IMR-90 (cell line): ENCODE data around the gene CBX5. TPM values are rescaled to one million over a fixed set of nuclear protein-coding genes. Genes with fewer than 3 reads are reported as not detected.

Experiments
- ATAC-seq: fragments of 200-7000 bp; cut with Tn5 transposase; 2 replicates; pipeline ENCODE4 v1.9.1; 2020; ENCODE audit warnings: low read depth, mild to moderate bottlenecking, moderate library complexity
- BruUV-seq: library from RNA; stranded (reverse); fragments of 400-500 nt; replicated peaks from 2 replicates; lab custom pipeline; 2021; lab: Mats Ljungman, UMichigan
- CTCF ChIA-PET: fragments of 300-600 bp; formaldehyde crosslinking; extraction: SDS; loops from one replicate; lab custom pipeline; 2021; ENCODE audit warnings: antibody characterized with exemption; lab: Yijun Ruan, JAX
- POLR2A ChIA-PET: fragments of 300-600 bp; sonication (Branson Sonifier 250); formaldehyde crosslinking; loops from one replicate; lab custom pipeline; 2022; ENCODE audit warnings: antibody characterized with exemption; ENCODE audit not compliant: unreplicated experiment; lab: Charles Lee
- DNase-seq: peaks from one replicate; pipeline ENCODE4 v3.0.0; 2013
- H2AFZ ChIP-seq: replicated peaks from 2 replicates; pipeline ENCODE3; 2013; ENCODE audit warnings: low read length, mild to moderate bottlenecking; ENCODE audit not compliant: poor library complexity
- H2AK5ac ChIP-seq: 2 replicates; pipeline ENCODE4 v1.6.1; 2013; ENCODE audit warnings: low read depth, low read length, inconsistent platforms
- H2AK9ac ChIP-seq: replicated peaks from 2 replicates; pipeline ENCODE3; 2013; ENCODE audit warnings: mild to moderate bottlenecking, low read depth, low read length, moderate library complexity; ENCODE audit not compliant: poor library complexity
- H2BK120ac ChIP-seq: 2 replicates; pipeline ENCODE4 v1.6.1; 2013; ENCODE audit warnings: low read depth, low read length, inconsistent platforms
- H2BK15ac ChIP-seq: 3 replicates; pipeline ENCODE4 v1.6.1; 2013; ENCODE audit warnings: low read depth, low read length, inconsistent platforms
- H2BK20ac ChIP-seq: 2 replicates; pipeline ENCODE4 v1.6.1; 2013; ENCODE audit warnings: low read depth, mild to moderate bottlenecking, inconsistent platforms, low read length, moderate library complexity
- H2BK5ac ChIP-seq: 2 replicates; pipeline ENCODE4 v1.6.1; 2013; ENCODE audit warnings: mild to moderate bottlenecking, low read depth, low read length, inconsistent platforms; ENCODE audit not compliant: poor library complexity, severe bottlenecking
- H3K14ac ChIP-seq: replicated peaks from 2 replicates; pipeline ENCODE4 v1.6.1; 2013; ENCODE audit warnings: low read depth, low read length, inconsistent platforms
- H3K18ac ChIP-seq: 2 replicates; pipeline ENCODE4 v1.6.1; 2013; ENCODE audit warnings: low read depth, low read length, control low read depth
- H3K23ac ChIP-seq: 2 replicates; pipeline ENCODE4 v1.6.1; 2013; ENCODE audit warnings: low read depth, low read length, inconsistent platforms
- H3K27ac ChIP-seq: 2 replicates; pipeline ENCODE4 v1.5.1; 2013; ENCODE audit warnings: mild to moderate bottlenecking, control low read depth, low read length; ENCODE audit not compliant: insufficient read depth
- H3K27me3 ChIP-seq: 2 replicates; pipeline ENCODE4 v1.6.1; 2013; ENCODE audit warnings: low read length; ENCODE audit not compliant: control insufficient read depth, insufficient read depth
- H3K36me3 ChIP-seq: 2 replicates; pipeline ENCODE4 v1.6.1; 2013; ENCODE audit warnings: low read length, mixed read lengths; ENCODE audit not compliant: control insufficient read depth, insufficient read depth
- H3K4ac ChIP-seq: 2 replicates; pipeline ENCODE4 v1.6.1; 2013; ENCODE audit warnings: low read depth, low read length, inconsistent platforms
- H3K4me1 ChIP-seq: 2 replicates; pipeline ENCODE4 v1.6.1; 2013; ENCODE audit warnings: low read length, mixed read lengths; ENCODE audit not compliant: control insufficient read depth, insufficient read depth
- H3K4me2 ChIP-seq: 2 replicates; pipeline ENCODE4 v1.6.1; 2013; ENCODE audit warnings: low read depth, mild to moderate bottlenecking, control low read depth, low read length, moderate library complexity
- H3K4me3 ChIP-seq: 2 replicates; pipeline ENCODE4 v1.5.1; 2013; ENCODE audit warnings: low read depth, mild to moderate bottlenecking, control low read depth, low read length, moderate library complexity; ENCODE audit not compliant: insufficient read depth
- H3K56ac ChIP-seq: 2 replicates; pipeline ENCODE4 v1.6.1; 2013; ENCODE audit warnings: low read length, inconsistent platforms; ENCODE audit not compliant: insufficient read depth; ENCODE audit errors: extremely low read depth
- H3K79me1 ChIP-seq, 2 experiments: 2 replicates each; pipeline ENCODE4 v1.6.1; 2013; ENCODE audit warnings: low read length in 2 of 2, inconsistent platforms in 1 of 2, low read depth in 1 of 2
- H3K9ac ChIP-seq: 2 replicates; pipeline ENCODE4 v1.6.1; 2013; ENCODE audit warnings: low read depth, low read length, control low read depth
- H3K9me1 ChIP-seq: 2 replicates; pipeline ENCODE4 v1.6.1; 2013; ENCODE audit warnings: low read length, inconsistent platforms; ENCODE audit not compliant: insufficient read depth
- H3K9me3 ChIP-seq: 2 replicates; pipeline ENCODE4 v1.6.1; 2013; ENCODE audit warnings: low read length; ENCODE audit not compliant: control insufficient read depth, insufficient read depth
- H4K20me1 ChIP-seq: 2 replicates; pipeline ENCODE4 v1.6.1; 2013; ENCODE audit warnings: low read length, inconsistent platforms; ENCODE audit not compliant: insufficient read depth
- H4K5ac ChIP-seq: 2 replicates; pipeline ENCODE4 v1.6.1; 2013; ENCODE audit warnings: mild to moderate bottlenecking, low read depth, low read length, control low read depth
- H4K8ac ChIP-seq, 2 experiments: 2 replicates each; pipeline ENCODE4 v1.6.1; 2013; ENCODE audit warnings: low read depth in 2 of 2, low read length in 2 of 2, control low read depth in 1 of 2, inconsistent platforms in 1 of 2
- H4K91ac ChIP-seq: 2 replicates; pipeline ENCODE4 v1.6.1; 2013; ENCODE audit warnings: low read depth, low read length, inconsistent platforms; ENCODE audit not compliant: insufficient read depth
- BHLHE40 ChIP-seq: fragments of 150-350 bp; IDR thresholded peaks from 2 replicates; pipeline ENCODE4 v1.6.1; 2016; ENCODE audit warnings: mild to moderate bottlenecking, low read depth, low read length
- CEBPB ChIP-seq: IDR thresholded peaks from 2 replicates; pipeline ENCODE4 v1.6.1; 2012; ENCODE audit warnings: low read depth, low read length, improper control_type of control experiment
- CHD1 ChIP-seq: IDR thresholded peaks from 2 replicates; pipeline ENCODE4 v1.6.1; 2012; ENCODE audit warnings: low read depth, low read length, improper control_type of control experiment
- CTCF ChIP-seq: conservative IDR thresholded peaks from 2 replicates; pipeline ENCODE4 v1.5.1; 2012; ENCODE audit warnings: mild to moderate bottlenecking, low read depth, low read length, improper control_type of control experiment
- ELK1 ChIP-seq: fragments of 150-350 bp; IDR thresholded peaks from 2 replicates; pipeline ENCODE4 v1.6.1; 2016; ENCODE audit warnings: low read depth, mild to moderate bottlenecking, low read length, moderate library complexity, borderline replicate concordance
- FOS ChIP-seq: fragments of 150-350 bp; IDR thresholded peaks from 2 replicates; pipeline ENCODE4 v1.6.1; 2016; ENCODE audit warnings: low read depth, low read length
- MAFK ChIP-seq: IDR thresholded peaks from 2 replicates; pipeline ENCODE4 v1.6.1; 2012; ENCODE audit warnings: low read depth, low read length, improper control_type of control experiment
- MAZ ChIP-seq: IDR thresholded peaks from 2 replicates; pipeline ENCODE4 v1.6.1; 2012; ENCODE audit warnings: low read depth, mild to moderate bottlenecking, low read length, improper control_type of control experiment, moderate library complexity, borderline replicate concordance
- MXI1 ChIP-seq: IDR thresholded peaks from 2 replicates; pipeline ENCODE4 v1.6.1; 2012; ENCODE audit warnings: low read depth, mild to moderate bottlenecking, low read length, moderate library complexity, borderline replicate concordance
- POLR2A ChIP-seq: IDR thresholded peaks from 2 replicates; pipeline ENCODE4 v1.6.1; 2012; ENCODE audit warnings: mild to moderate bottlenecking, low read depth, low read length
- RAD21 ChIP-seq: IDR thresholded peaks from 2 replicates; pipeline ENCODE4 v1.6.1; 2012; ENCODE audit warnings: low read length, improper control_type of control experiment
- RCOR1 ChIP-seq: IDR thresholded peaks from 2 replicates; pipeline ENCODE4 v1.6.1; 2012; ENCODE audit warnings: mild to moderate bottlenecking, low read length, improper control_type of control experiment; ENCODE audit not compliant: insufficient replicate concordance
- RFX5 ChIP-seq: IDR thresholded peaks from 2 replicates; pipeline ENCODE4 v1.8.0; 2012; ENCODE audit warnings: low read depth, mild to moderate bottlenecking, low read length, moderate library complexity
- SMC3 ChIP-seq: fragments of 150-350 bp; IDR thresholded peaks from 2 replicates; pipeline ENCODE4 v1.6.1; 2016; ENCODE audit warnings: low read depth, mild to moderate bottlenecking, antibody characterized with exemption, low read length, moderate library complexity
- USF2 ChIP-seq: fragments of 150-350 bp; IDR thresholded peaks from 2 replicates; pipeline ENCODE4 v1.6.1; 2017; ENCODE audit warnings: mild to moderate bottlenecking, antibody characterized with exemption, low read length, low read depth
- WGBS, 2 experiments: methylation state at CpG; one replicate each; pipeline versions ENCODE4 v1.1.5 to v1.1.7; 2013; ENCODE audit warnings: missing lambda C conversion rate in 2 of 2; ENCODE audit not compliant: insufficient read length in 1 of 2; ENCODE audit errors: extremely low coverage in 2 of 2; 5-methylcytosine and 5-hydroxymethylcytosine counted together
- dilution Hi-C: fragments of 300-500 bp; cut with HindIII; formaldehyde crosslinking; loops from one replicate; pipeline ENCODE4 v1.14.3; 2018; ENCODE audit warnings: low sequenced_read_pairs; ENCODE audit not compliant: unreplicated experiment
- in situ Hi-C: fragments of 300-500 bp; cut with MboI; formaldehyde crosslinking; loops from 3 replicates; pipeline ENCODE4 v1.14.3; 2019; ENCODE audit warnings: low sequenced_read_pairs, inconsistent platforms, mixed read lengths
- intact Hi-C: fragments of 100-400 bp; cut with micrococcal nuclease; formaldehyde crosslinking; loops from 2 replicates; pipeline ENCODE4 v1.10.0; 2022
- polyA plus RNA-seq, 3 experiments: library from polyadenylated mRNA; depleted of rRNA; stranded (reverse); fragments of >200 nt; gene quantifications; 2 replicates each; pipeline ENCODE4 v1.2.3, GENCODE V29; 2012; ENCODE audit warnings: low replicate concordance in 1 of 3
- total RNA-seq: library from RNA; depleted of rRNA; stranded (reverse); fragments of >200 nt; gene quantifications from 2 replicates; pipeline ENCODE4 v1.2.3, GENCODE V29; 2012

CBX5 gene
- total and polyA plus RNA-seq, 2 of the 4 experiments (the other 2 are of a cell fraction) = 18.0 to 40.9 TPM

GRCh38 chr12:54251667-54252284 lies 28.1 kb downstream of the CBX5 start:
- in situ Hi-C loops = no loop called here
- no peak for TF ChIP-seq MAZ
- TF ChIP-seq RFX5 = no peak
- no peak for TF ChIP-seq USF2
- no peak for TF ChIP-seq POLR2A
- peak; percentile 77 for TF ChIP-seq SMC3
- peak; percentile 78 for TF ChIP-seq CTCF
- TF ChIP-seq ELK1 = no peak
- TF ChIP-seq CEBPB = no peak
- TF ChIP-seq RCOR1 = no peak
- TF ChIP-seq RAD21 = peak; percentile 73
- no peak for TF ChIP-seq MAFK
- TF ChIP-seq FOS = no peak
- TF ChIP-seq BHLHE40 = no peak
- TF ChIP-seq CHD1 = no peak
- no peak for TF ChIP-seq MXI1

More at GRCh38 chr12:54251667-54252284, 28.1 kb downstream of the CBX5 start:
- H3K4me3 ChIP-seq = no peak overlapping the region
- dilution Hi-C loops = no loop called here
- no peaks in the 10 kb centered on the region for H3K9me3 ChIP-seq
- intact Hi-C loops = loop anchor here (1.0 to 5.0 kb wide), 2 partner anchors 36 to 108 kb away; no protein-coding TSS in a partner anchor
- no peak overlapping the region for H3K18ac ChIP-seq
- no peak overlapping the region for H2BK5ac ChIP-seq
- H4K20me1 ChIP-seq = no peaks in the 10 kb centered on the region
- no peak overlapping the region for H3K14ac ChIP-seq
- no peak overlapping the region for H3K27ac ChIP-seq
- H4K91ac ChIP-seq = no peak overlapping the region
- WGBS, 2 experiments = no CpG with 5 or more reads among the region's 1 CpG
- ChIA-PET POLR2A (interaction anchor here (0.6 to 1.5 kb wide), 3 partner anchors 9 to 29 kb away, joined by 3 read pairs; partner anchors contain the start of genes CBX5 and HNRNPA1), CTCF (interaction anchor here (0.6 to 1.8 kb wide), 9 partner anchors 10 to 117 kb away, joined by 3 to 6 read pairs (median 5); partner anchors contain the start of gene HNRNPA1)
- H3K23ac ChIP-seq = no peak overlapping the region
- H3K9ac ChIP-seq = no peak overlapping the region
- no peak overlapping the region for H2BK20ac ChIP-seq
- H2AFZ ChIP-seq = no peak overlapping the region
- ATAC-seq (peak; percentile 69), DNase-seq (peak; percentile 60)
- peaks cover 4% of the 10 kb centered on the region; the same call in 1 of the 2 replicates for H3K9me1 ChIP-seq
- H2AK9ac ChIP-seq = no peak overlapping the region
- H3K27me3 ChIP-seq = no peaks in the 10 kb centered on the region
- no peak overlapping the region for H2BK15ac ChIP-seq
- H3K4me2 ChIP-seq = no peak overlapping the region
- no TSS peak for BruUV-seq
- no peak overlapping the region for H2AK5ac ChIP-seq
- H3K36me3 ChIP-seq = peaks cover 11% of the 10 kb centered on the region
- no peak overlapping the region for H4K8ac ChIP-seq
- H3K4ac ChIP-seq = no peak overlapping the region
- H4K5ac ChIP-seq = no peak overlapping the region
- no peaks in the 10 kb centered on the region for H3K4me1 ChIP-seq
- H2BK120ac ChIP-seq = no peak overlapping the region
- no peak overlapping the region for H3K56ac ChIP-seq
- peaks cover 26 to 54% of the 10 kb centered on the region in 2 experiments for H3K79me1 ChIP-seq
